ENCODE results near the gene CWC27. TPM values are rescaled to one million over a fixed set of nuclear protein-coding genes. Genes with fewer than 3 reads are reported as not detected.

The CWC27 gene
- polyA plus RNA-seq, 1 of the 3 experiments (the other 2 are of a cell fraction), result 6.6 TPM

GRCh38 chr5:64771736-64772135, 3.0 kb downstream of the CWC27 start:
- 69% methylated on average over 4 of the region's 4 CpGs for WGBS (ENCODE audit: low lambda C conversion rate)
- no peak overlapping the region for H2AFZ ChIP-seq (ENCODE audit: low read depth)
- ChIA-PET POLR2A (no interaction called here), CTCF (interaction anchor here (1.2 to 1.3 kb wide), 3 partner anchors 13 to 160 kb away, joined by 3 to 4 read pairs (median 3); no protein-coding TSS in a partner anchor)
- TF ChIP-seq FOXJ3 (CRISPR knock-in tag; IDR thresholded peaks at IDR 0.05) (no peak), USF1 (IDR thresholded peaks at IDR 0.05; ENCODE audit: borderline replicate concordance, low read depth) (no peak), JUND (IDR thresholded peaks at IDR 0.05) (no peak), SMC3 (IDR thresholded peaks at IDR 0.05; ENCODE audit: low read depth, low read length) (no peak), GATA2 (CRISPR knock-in tag; IDR thresholded peaks at IDR 0.05) (no peak), MAX (IDR thresholded peaks at IDR 0.05; ENCODE audit: low read depth) (no peak), EP300 (IDR thresholded peaks at IDR 0.05; ENCODE audit: borderline replicate concordance in 1 of 2, low read depth in 1 of 2, low read length in 1 of 2) (no peak), NFIC (IDR thresholded peaks at IDR 0.05; ENCODE audit: borderline replicate concordance) (no peak), GABPA (IDR thresholded peaks at IDR 0.05; ENCODE audit: low read depth) (no peak), MEF2A (IDR thresholded peaks at IDR 0.05; ENCODE audit: borderline replicate concordance, low read depth) (no peak), RFX5 (IDR thresholded peaks at IDR 0.05; ENCODE audit: low read length) (no peak), REST (IDR thresholded peaks at IDR 0.05; ENCODE audit: low read depth, low read length) (no peak), CHD2 (IDR thresholded peaks at IDR 0.05; ENCODE audit: low read length, partially characterized antibody) (no peak), YY1 (IDR thresholded peaks at IDR 0.05; ENCODE audit: low read depth) (no peak), TAF1 (IDR thresholded peaks at IDR 0.05; ENCODE audit: borderline replicate concordance, low read depth, low read length) (no peak), FOXM1 (IDR thresholded peaks at IDR 0.05; ENCODE audit: low read depth) (no peak), MXI1 (IDR thresholded peaks at IDR 0.05; ENCODE audit: low read depth, low read length) (no peak)
- TF ChIP-seq, protein P1, sequence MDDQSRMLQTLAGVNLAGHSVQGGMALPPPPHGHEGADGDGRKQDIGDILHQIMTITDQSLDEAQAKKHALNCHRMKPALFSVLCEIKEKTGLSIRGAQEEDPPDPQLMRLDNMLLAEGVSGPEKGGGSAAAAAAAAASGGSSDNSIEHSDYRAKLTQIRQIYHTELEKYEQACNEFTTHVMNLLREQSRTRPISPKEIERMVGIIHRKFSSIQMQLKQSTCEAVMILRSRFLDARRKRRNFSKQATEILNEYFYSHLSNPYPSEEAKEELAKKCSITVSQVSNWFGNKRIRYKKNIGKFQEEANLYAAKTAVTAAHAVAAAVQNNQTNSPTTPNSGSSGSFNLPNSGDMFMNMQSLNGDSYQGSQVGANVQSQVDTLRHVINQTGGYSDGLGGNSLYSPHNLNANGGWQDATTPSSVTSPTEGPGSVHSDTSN (IDR thresholded peaks at IDR 0.05), result no peak
- TF ChIP-seq, protein P2, sequence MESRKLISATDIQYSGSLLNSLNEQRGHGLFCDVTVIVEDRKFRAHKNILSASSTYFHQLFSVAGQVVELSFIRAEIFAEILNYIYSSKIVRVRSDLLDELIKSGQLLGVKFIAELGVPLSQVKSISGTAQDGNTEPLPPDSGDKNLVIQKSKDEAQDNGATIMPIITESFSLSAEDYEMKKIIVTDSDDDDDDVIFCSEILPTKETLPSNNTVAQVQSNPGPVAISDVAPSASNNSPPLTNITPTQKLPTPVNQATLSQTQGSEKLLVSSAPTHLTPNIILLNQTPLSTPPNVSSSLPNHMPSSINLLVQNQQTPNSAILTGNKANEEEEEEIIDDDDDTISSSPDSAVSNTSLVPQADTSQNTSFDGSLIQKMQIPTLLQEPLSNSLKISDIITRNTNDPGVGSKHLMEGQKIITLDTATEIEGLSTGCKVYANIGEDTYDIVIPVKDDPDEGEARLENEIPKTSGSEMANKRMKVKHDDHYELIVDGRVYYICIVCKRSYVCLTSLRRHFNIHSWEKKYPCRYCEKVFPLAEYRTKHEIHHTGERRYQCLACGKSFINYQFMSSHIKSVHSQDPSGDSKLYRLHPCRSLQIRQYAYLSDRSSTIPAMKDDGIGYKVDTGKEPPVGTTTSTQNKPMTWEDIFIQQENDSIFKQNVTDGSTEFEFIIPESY (IDR thresholded peaks at IDR 0.05; ENCODE audit: borderline replicate concordance, low read depth), result no peak
- TF ChIP-seq, protein P3, sequence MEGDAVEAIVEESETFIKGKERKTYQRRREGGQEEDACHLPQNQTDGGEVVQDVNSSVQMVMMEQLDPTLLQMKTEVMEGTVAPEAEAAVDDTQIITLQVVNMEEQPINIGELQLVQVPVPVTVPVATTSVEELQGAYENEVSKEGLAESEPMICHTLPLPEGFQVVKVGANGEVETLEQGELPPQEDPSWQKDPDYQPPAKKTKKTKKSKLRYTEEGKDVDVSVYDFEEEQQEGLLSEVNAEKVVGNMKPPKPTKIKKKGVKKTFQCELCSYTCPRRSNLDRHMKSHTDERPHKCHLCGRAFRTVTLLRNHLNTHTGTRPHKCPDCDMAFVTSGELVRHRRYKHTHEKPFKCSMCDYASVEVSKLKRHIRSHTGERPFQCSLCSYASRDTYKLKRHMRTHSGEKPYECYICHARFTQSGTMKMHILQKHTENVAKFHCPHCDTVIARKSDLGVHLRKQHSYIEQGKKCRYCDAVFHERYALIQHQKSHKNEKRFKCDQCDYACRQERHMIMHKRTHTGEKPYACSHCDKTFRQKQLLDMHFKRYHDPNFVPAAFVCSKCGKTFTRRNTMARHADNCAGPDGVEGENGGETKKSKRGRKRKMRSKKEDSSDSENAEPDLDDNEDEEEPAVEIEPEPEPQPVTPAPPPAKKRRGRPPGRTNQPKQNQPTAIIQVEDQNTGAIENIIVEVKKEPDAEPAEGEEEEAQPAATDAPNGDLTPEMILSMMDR (IDR thresholded peaks at IDR 0.05), result no peak
- H4K20me1 ChIP-seq (ENCODE audit: insufficient read depth), result no peaks in the 10 kb centered on the region
- H3K36me3 ChIP-seq (replicated peaks in 1 of 2; ENCODE audit: control insufficient read depth in 1 of 2, insufficient read depth in 2 of 2, low read length in 1 of 2), result peaks cover 11 to 14% of the 10 kb centered on the region in 2 experiments
- H3K27ac ChIP-seq (ENCODE audit: low read depth in 2 of 2, low read length in 1 of 2), result no peak overlapping the region
- peaks cover 5% of the 10 kb centered on the region for H3F3A ChIP-seq (replicated peaks; ENCODE audit: insufficient read depth)
- peaks cover 5 to 17% of the 10 kb centered on the region in 2 experiments; a peak in 3 of 4 replicates for H3K4me1 ChIP-seq (ENCODE audit: control insufficient read depth in 1 of 2, insufficient read depth in 2 of 2, low read depth in 1 of 2, low read length in 1 of 2)
- H3K79me2 ChIP-seq (ENCODE audit: insufficient read depth), result peaks cover 49% of the 10 kb centered on the region
- H3K4me2 ChIP-seq, result no peak overlapping the region
- no peak overlapping the region for H3K4me3 ChIP-seq (ENCODE audit: low read depth in 2 of 2, low read length in 1 of 2)
- H3K9ac ChIP-seq, result no peak overlapping the region
- DNase-seq, result no peak
- H3K9me2 ChIP-seq, result no peaks in the 10 kb centered on the region
- no peaks in the 10 kb centered on the region for H3K9me3 ChIP-seq
- H3K27me3 ChIP-seq (ENCODE audit: insufficient read depth), result no peaks in the 10 kb centered on the region

Measured in SK-N-SH (cell line).